ENCODE results near the gene RARRES2.

The RARRES2 gene

GRCh38 chr7:150376560-150376959 is 35.1 kb upstream of the RARRES2 start:
- TF ChIP-seq CTCF (conservative IDR thresholded peaks at IDR 0.05; ENCODE audit: low read depth) = no peak
- H3K27ac ChIP-seq = no peak overlapping the region
- CTCF ChIA-PET = no interaction called here
- no peak for DNase-seq (ENCODE audit: low spot score)
- POLR2A ChIA-PET (ENCODE audit: low non-redundant PET) = no interaction called here

GRCh38 chr7:150375662-150376521 is 34.5 kb upstream of the RARRES2 start:
- no peak for DNase-seq (ENCODE audit: low spot score)
- 0 out of 2 replicates have a peak overlapping the region, but pooled peaks have one; percentile 3 for H3K27ac ChIP-seq
- TF ChIP-seq CTCF (conservative IDR thresholded peaks at IDR 0.05; ENCODE audit: low read depth) = no peak
- ChIA-PET POLR2A (ENCODE audit: low non-redundant PET) (no interaction called here), CTCF (no interaction called here)

DNA sequence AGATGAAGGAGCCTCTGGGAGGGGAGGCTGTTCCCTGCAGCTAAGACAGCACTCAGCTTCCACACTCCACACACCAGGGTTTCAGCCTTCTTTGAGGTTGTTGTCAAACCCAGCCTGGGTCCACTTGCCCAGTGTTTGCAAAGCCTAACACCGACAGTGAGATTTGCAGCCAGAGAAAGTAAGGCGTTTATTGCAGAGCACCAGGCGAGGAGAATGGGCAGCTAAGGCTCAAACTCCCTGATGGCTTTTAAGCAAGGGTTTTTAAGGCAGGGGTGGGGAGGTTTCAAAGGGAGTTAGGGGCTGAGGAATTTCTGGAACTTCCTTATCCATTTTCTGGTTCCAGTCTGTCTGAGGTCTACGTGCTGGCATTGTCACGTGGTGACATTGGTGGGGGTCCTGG is 33.0 kb upstream of the RARRES2 start:
- no peak for DNase-seq (ENCODE audit: low spot score)
- CTCF ChIA-PET = interaction anchor here (0.8 kb wide), 1 partner anchor 18 kb away, joined by 4 read pairs; no protein-coding TSS in a partner anchor
- peak overlapping the region; percentile 8; the same call in 1 of the 2 replicates for H3K27ac ChIP-seq
- POLR2A ChIA-PET (ENCODE audit: low non-redundant PET) = no interaction called here
- no peak for TF ChIP-seq CTCF (conservative IDR thresholded peaks at IDR 0.05; ENCODE audit: low read depth)

DNA sequence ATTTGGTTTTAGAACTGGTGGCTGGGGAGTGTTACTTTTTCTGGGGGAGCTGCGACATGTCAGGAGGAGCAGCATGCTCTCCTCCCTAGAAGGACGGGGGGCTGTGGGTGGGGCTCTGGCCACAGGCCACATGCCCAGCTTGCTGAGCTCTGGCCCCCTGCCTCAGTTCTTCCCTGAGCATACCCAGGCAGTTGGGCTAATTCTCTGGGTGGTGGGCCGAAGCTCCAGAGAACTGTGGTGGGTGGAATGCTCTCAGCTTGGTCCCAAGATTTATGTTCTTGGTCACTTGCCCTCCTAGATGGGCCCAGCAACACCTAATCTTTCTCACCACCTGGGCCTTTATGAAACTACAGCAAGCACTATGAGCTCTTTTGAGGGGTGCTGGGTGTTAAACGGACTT is 32.6 kb upstream of the RARRES2 start:
- DNase-seq (ENCODE audit: low spot score) = no peak
- H3K27ac ChIP-seq = peak overlapping the region; percentile 8; the same call in 1 of the 2 replicates
- ChIA-PET CTCF (interaction anchor here (0.8 kb wide), 1 partner anchor 18 kb away, joined by 4 read pairs; no protein-coding TSS in a partner anchor), POLR2A (ENCODE audit: low non-redundant PET) (no interaction called here)
- no peak for TF ChIP-seq CTCF (conservative IDR thresholded peaks at IDR 0.05; ENCODE audit: low read depth)

GRCh38 chr7:150373049-150373801 is 31.8 kb upstream of the RARRES2 start:
- H3K27ac ChIP-seq = no peak overlapping the region; the same call in 1 of the 2 replicates
- ChIA-PET POLR2A (ENCODE audit: low non-redundant PET) (no interaction called here), CTCF (no interaction called here)
- DNase-seq (ENCODE audit: low spot score) = no peak
- no peak for TF ChIP-seq CTCF (conservative IDR thresholded peaks at IDR 0.05; ENCODE audit: low read depth)

DNA sequence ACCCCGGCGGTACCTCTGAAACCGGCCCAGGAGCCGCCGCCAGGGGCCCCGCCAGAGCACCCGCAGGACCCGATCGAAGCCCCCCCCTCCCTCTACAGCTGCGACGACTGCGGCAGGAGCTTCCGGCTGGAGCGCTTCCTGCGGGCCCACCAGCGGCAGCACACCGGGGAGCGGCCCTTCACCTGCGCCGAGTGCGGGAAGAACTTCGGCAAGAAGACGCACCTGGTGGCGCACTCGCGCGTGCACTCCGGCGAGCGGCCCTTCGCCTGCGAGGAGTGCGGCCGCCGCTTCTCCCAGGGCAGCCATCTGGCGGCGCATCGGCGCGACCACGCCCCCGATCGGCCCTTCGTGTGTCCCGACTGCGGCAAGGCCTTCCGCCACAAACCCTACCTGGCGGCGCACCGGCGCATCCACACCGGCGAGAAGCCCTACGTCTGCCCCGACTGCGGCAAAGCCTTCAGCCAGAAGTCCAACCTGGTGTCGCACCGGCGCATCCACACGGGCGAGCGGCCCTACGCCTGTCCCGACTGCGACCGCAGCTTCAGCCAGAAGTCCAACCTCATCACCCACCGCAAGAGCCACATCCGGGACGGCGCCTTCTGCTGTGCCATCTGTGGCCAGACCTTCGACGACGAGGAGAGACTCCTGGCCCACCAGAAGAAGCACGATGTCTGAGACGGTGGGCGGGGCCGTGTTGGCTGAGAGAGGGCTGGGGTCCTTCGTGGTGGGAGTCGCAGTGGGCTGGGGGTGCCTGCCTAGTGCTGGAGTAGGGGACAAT is 31.0 kb upstream of the RARRES2 start:
- no peak overlapping the region for H3K27ac ChIP-seq
- ChIA-PET POLR2A (ENCODE audit: low non-redundant PET) (interaction anchor here (0.6 kb wide), 1 partner anchor 30 kb away, joined by 3 read pairs; no protein-coding TSS in a partner anchor), CTCF (no interaction called here)
- no peak for TF ChIP-seq CTCF (conservative IDR thresholded peaks at IDR 0.05; ENCODE audit: low read depth)
- DNase-seq (ENCODE audit: low spot score) = no peak

Measured in RWPE1 (cell line).